Mesangial cell (primary cell): ENCODE data around the gene RSRP1. TPM values are rescaled to one million over a fixed set of nuclear protein-coding genes. Genes with fewer than 3 reads are reported as not detected.

Experiments used
- total RNA-seq: library from RNA; depleted of rRNA; stranded (reverse); fragments of >200 nt; gene quantifications from 2 replicates; pipeline ENCODE4 v1.2.3, GENCODE V29; 2015

The RSRP1 gene, protein sequence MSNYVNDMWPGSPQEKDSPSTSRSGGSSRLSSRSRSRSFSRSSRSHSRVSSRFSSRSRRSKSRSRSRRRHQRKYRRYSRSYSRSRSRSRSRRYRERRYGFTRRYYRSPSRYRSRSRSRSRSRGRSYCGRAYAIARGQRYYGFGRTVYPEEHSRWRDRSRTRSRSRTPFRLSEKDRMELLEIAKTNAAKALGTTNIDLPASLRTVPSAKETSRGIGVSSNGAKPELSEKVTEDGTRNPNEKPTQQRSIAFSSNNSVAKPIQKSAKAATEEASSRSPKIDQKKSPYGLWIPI
- 15.0 and 40.3 TPM in 2 replicates for total RNA-seq

DNA sequence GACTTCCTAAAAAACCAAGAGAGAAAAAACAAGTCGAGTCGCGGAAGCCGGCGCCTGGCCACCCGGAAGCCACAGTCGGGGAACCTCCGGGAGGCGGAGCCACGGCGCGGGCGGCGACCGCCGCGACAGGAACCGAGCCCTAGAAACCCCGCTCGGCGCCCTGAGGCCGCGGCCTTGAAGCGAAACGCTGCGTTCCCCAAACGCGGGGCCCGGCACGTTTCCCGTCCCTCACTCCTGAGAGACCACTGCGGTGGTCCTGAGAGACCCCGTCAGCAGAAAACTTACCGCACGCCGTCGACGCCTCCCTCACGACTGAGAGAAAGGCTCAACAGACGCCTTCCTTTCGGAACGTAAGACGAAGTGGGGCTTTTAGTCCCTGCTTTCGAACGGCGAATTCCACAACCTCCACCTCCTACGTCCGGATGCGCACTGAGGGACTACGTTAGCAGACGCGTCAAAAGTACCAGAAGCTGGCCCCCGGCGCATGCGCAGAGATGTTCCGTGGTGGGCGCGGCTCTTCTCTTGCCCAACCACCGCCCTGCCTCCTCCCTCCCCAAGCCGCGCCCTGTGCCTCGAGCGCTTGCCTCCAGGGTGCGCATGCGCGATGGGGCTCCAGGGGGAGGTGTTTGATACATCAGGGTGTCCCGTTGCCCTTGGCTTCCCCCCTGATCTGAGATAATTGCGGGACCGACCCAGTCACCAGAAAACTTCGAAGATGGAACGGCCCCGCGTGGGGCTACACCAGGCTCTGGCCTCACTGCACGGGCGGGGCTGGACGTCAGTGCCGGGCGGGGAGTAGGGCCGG is at the start of gene RSRP1:
Gene RSRP1, minus strand, starts transcription at position 431 of the 805 bp plus-strand sequence. CDS start 491 bp downstream, outside the sequence.

DNA sequence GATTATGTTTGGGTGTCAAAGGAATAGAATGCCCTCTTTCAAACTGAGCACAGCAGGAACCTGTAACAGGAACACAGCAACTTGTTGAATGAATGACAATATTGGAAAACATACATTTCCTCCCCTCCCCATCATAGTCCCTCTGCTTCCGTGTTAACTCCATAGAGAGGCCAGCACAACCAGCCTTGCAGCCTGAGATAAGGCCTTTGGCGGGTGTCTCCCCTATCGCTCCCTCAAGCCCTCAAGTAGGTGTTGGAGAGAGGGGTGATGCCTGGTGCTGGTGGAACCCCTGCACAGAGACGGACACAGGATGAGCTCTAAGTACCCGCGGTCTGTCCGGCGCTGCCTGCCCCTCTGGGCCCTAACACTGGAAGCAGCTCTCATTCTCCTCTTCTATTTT is 25.0 kb upstream of the RSRP1 start, which contains the start of gene RHD:
Gene RHD, plus strand, starts transcription at position 272 of the 400 bp plus-strand sequence. Its CDS starts 39 bp downstream, at position 311.

GRCh38 chr1:25232027-25232865 is 15.0 kb downstream of the RSRP1 start, which contains the start of gene SYF2:
Gene SYF2 (minus strand): TSS chr1:25232502. CDS start chr1:25232467, 35 bp downstream.

Other genes with a start within 250 kb of the RSRP1 start
- gene SYF2, start 15.0 kb downstream of the RSRP1 start, total RNA-seq, result 7.8 and 15.8 TPM in 2 replicates
- not detected in 2 replicates for gene RHD, start 25.1 kb upstream of the RSRP1 start, total RNA-seq
- 72.6 and 75.4 TPM in 2 replicates for gene TMEM50A, start 90.9 kb upstream of the RSRP1 start, total RNA-seq
- 0.38 TPM in 1 of 2 replicates, not detected in the other for gene RHCE, start 173.4 kb upstream of the RSRP1 start, total RNA-seq
- 6.6 and 7.0 TPM in 2 replicates for gene MACO1, start 183.4 kb upstream of the RSRP1 start, total RNA-seq